SU-DHL-6 (cell line): Measurements from ENCODE around the gene EFS.
"Not testable (repeated sequence)": the region's sequence is repeated elsewhere in the genome, so short reads cannot be mapped to it uniquely, and the experiment has no call there.

Experiments used
- H2AFZ ChIP-seq: fragments of 200-600 bp; sonication (generic); 2 replicates; pipeline ENCODE4 v1.6.1; 2014; ENCODE audit warnings: low read depth, mild to moderate bottlenecking, moderate library complexity, mixed read lengths, antibody characterized with exemption, low read length; ENCODE audit not compliant: severe bottlenecking
- H3F3A ChIP-seq: fragments of 200-600 bp; shearing (Covaris generic); 2 replicates; pipeline ENCODE4 v1.6.0; 2016; ENCODE audit warnings: antibody characterized with exemption, mild to moderate bottlenecking; ENCODE audit not compliant: insufficient read depth
- H3K27ac ChIP-seq: fragments of 200-600 bp; sonication (generic); 2 replicates; pipeline ENCODE4 v1.5.1; 2016; ENCODE audit warnings: low read depth, mild to moderate bottlenecking, low read length, moderate library complexity, mixed read lengths
- H3K27me3 ChIP-seq: fragments of 200-600 bp; sonication (generic), shearing (Covaris generic); 2 replicates; pipeline ENCODE4 v1.6.0; 2014; ENCODE audit warnings: mild to moderate bottlenecking, low read length
- H3K36me3 ChIP-seq: fragments of 200-600 bp; sonication (generic); 2 replicates; pipeline ENCODE4 v1.6.1; 2014; ENCODE audit warnings: mild to moderate bottlenecking, low read length, mixed read lengths
- H3K4me2 ChIP-seq: fragments of 300-600, 200-600 bp; shearing (Covaris generic), sonication (generic); 2 replicates; pipeline ENCODE4 v1.6.0; 2014; ENCODE audit warnings: low read length, low read depth, mild to moderate bottlenecking; ENCODE audit not compliant: poor library complexity, severe bottlenecking
- H3K4me3 ChIP-seq: fragments of 200-600 bp; sonication (generic); 2 replicates; pipeline ENCODE4 v1.5.1; 2014; ENCODE audit warnings: antibody characterized with exemption, low read length, mild to moderate bottlenecking, mixed read lengths; ENCODE audit not compliant: insufficient read depth, poor library complexity, severe bottlenecking
- H3K79me2 ChIP-seq: fragments of 200-600 bp; sonication (generic); 2 replicates; pipeline ENCODE4 v1.6.1; 2014; ENCODE audit warnings: mild to moderate bottlenecking, low read length, moderate library complexity; ENCODE audit not compliant: insufficient read depth
- H3K9ac ChIP-seq: fragments of 200-600 bp; sonication (generic); 2 replicates; pipeline ENCODE4 v1.7.0; 2014; ENCODE audit warnings: mild to moderate bottlenecking, low read length
- H3K9me2 ChIP-seq: fragments of 200-600 bp; sonication (generic); replicated peaks from 2 replicates; pipeline ENCODE4 v1.6.1; 2014; ENCODE audit warnings: low read length; ENCODE audit not compliant: insufficient read depth
- H3K9me3 ChIP-seq: fragments of 200-600 bp; sonication (generic); 2 replicates; pipeline ENCODE4 v1.6.1; 2014; ENCODE audit warnings: low read length, mixed read lengths; ENCODE audit not compliant: insufficient read depth
- H4K20me1 ChIP-seq: fragments of 200-600 bp; sonication (generic); 2 replicates; pipeline ENCODE4 v1.6.1; 2014; ENCODE audit warnings: low read depth, mild to moderate bottlenecking, antibody characterized with exemption, low read length, moderate library complexity, mixed read lengths
- EZH2phosphoT487 ChIP-seq: fragments of 200-600 bp; sonication (generic), shearing (Covaris generic); conservative IDR thresholded peaks from 2 replicates; pipeline ENCODE4 v1.6.1; 2018; ENCODE audit warnings: mild to moderate bottlenecking, antibody characterized with exemption, low read length, moderate library complexity, mixed read lengths
- TF ChIP-seq, protein P1 (sequence below): fragments of 200-600 bp; sonication (generic); IDR thresholded peaks from one replicate; pipeline ENCODE4 v1.5.1; 2017; ENCODE audit warnings: antibody characterized with exemption, mild to moderate bottlenecking, low read length, moderate library complexity; ENCODE audit not compliant: insufficient read depth, poor library complexity, severe bottlenecking

The EFS gene

DNA sequence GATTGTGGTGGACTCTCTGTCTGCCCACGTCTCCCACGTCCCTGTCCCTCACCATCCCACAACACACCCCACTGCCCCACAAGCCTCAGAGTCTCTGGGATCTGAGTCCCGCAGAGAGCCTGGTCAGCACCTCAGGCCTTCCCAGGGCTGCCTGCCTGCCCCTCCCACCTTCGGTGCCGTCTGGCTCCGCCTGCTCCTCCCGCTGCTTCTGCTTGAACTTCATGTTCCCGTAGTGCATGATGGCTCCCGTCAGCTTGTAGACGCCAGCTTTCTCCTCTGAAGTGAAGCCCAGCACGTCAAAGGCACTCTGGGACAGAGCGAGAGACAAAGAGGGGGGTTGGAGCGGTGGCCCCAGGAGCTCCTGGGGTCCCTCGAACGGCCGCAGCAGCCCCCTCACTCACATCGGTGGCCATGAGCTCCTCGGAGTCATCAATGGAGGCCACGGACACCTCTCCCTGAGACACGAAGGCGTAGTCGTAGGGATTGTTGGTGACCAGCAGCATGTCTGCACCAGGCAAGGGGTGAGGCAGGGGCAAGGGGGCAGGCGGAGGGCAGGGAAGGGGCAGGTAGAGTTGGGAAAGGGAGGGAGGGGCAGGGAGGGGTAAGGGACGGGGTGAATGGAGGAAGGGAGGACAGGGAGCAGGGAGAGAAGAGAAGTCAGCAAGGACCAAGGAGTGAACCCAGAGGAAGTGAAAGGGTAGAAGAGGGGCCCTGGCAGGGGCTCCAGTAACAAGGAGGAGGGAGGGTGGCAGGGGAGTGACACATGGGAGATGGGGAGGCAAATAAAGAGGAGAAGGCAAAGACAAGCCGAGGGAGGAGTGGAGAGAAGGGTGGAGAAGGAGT lies 37.5 kb upstream of the EFS start:
- Histone ChIP-seq H3K9me3 (no peaks in the 10 kb centered on the region), H3K79me2 (no peaks in the 10 kb centered on the region), H3K4me3 (no peak overlapping the region), H3K9ac (no peak overlapping the region), H2AFZ (no peak overlapping the region), H3K4me2 (no peak overlapping the region), H3K27ac (no peak overlapping the region), H4K20me1 (no peaks in the 10 kb centered on the region), H3K36me3 (no peaks in the 10 kb centered on the region), H3F3A (no peaks in the 10 kb centered on the region), H3K27me3 (no peaks in the 10 kb centered on the region), H3K9me2 (no peaks in the 10 kb centered on the region)
- TF ChIP-seq EZH2phosphoT487 = no peak
- TF ChIP-seq, protein P1, sequence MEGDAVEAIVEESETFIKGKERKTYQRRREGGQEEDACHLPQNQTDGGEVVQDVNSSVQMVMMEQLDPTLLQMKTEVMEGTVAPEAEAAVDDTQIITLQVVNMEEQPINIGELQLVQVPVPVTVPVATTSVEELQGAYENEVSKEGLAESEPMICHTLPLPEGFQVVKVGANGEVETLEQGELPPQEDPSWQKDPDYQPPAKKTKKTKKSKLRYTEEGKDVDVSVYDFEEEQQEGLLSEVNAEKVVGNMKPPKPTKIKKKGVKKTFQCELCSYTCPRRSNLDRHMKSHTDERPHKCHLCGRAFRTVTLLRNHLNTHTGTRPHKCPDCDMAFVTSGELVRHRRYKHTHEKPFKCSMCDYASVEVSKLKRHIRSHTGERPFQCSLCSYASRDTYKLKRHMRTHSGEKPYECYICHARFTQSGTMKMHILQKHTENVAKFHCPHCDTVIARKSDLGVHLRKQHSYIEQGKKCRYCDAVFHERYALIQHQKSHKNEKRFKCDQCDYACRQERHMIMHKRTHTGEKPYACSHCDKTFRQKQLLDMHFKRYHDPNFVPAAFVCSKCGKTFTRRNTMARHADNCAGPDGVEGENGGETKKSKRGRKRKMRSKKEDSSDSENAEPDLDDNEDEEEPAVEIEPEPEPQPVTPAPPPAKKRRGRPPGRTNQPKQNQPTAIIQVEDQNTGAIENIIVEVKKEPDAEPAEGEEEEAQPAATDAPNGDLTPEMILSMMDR = no peak

DNA sequence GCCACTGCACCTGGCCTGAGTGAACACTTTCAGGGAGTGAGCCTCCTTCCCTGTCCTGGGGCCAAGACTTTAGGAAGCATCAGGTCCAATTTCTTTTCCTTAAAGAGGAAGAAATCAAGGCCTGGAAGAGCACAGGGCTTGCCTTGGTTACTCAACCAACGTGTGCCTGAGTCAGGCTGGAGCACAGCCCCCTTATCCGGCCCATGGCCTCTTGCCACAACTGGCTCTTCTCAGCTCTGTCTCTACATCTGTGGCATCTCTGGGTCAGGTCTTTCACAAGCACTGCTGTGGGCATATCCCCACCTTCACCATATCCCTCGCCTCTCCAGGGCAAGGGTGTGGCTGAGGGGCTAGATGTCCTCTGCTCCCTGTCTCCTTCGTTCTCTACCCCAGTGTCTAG lies 36.3 kb upstream of the EFS start:
- H3K36me3 ChIP-seq = no peaks in the 10 kb centered on the region
- H3K9me2 ChIP-seq = no peaks in the 10 kb centered on the region
- H3F3A ChIP-seq = no peaks in the 10 kb centered on the region
- H3K4me2 ChIP-seq = no peak overlapping the region
- no peaks in the 10 kb centered on the region for H3K79me2 ChIP-seq
- no peaks in the 10 kb centered on the region for H3K9me3 ChIP-seq
- no peak for TF ChIP-seq EZH2phosphoT487
- TF ChIP-seq, protein P1 = no peak
- H4K20me1 ChIP-seq = no peaks in the 10 kb centered on the region
- no peak overlapping the region for H3K4me3 ChIP-seq
- H3K9ac ChIP-seq = no peak overlapping the region
- H3K27me3 ChIP-seq = no peaks in the 10 kb centered on the region
- no peak overlapping the region for H2AFZ ChIP-seq
- H3K27ac ChIP-seq = no peak overlapping the region

DNA sequence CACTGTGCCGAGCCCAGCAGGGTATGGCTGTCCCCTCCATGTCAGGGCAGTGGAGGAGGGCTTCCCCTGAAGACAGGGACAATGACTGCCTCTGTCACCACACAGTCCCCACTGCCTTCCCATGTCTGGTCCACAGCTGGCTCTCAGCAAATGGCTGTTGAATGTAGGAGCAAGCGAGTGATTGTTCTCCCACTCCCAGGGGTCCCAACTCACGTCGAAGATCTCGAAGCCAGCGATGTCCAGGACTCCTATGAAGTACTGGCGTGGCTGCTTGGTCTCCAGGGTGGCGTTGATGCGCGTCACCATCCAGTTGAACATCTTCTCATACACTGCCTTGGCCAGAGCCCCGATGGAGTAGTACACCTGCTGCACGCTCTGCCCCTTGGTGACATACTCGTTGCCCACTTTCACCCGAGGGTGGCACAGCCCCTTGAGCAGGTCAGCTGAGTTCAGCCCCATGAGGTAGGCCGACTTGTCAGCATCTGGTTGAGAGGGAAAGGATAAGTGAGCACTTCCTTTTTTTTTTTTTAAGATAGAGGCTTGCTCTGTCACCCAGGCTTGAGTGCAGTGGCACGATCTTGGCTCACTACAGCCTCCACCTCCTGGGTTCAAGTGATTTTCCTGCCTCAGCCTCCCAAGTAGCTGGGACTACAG lies 35.7 kb upstream of the EFS start:
- not testable (repeated sequence) for H3K27me3 ChIP-seq, H3K27ac ChIP-seq, H4K20me1 ChIP-seq, H3K4me3 ChIP-seq, H3K9ac ChIP-seq, H3K79me2 ChIP-seq, H3K9me3 ChIP-seq, H3K9me2 ChIP-seq, H3K36me3 ChIP-seq, H3K4me2 ChIP-seq, H2AFZ ChIP-seq, H3F3A ChIP-seq

DNA sequence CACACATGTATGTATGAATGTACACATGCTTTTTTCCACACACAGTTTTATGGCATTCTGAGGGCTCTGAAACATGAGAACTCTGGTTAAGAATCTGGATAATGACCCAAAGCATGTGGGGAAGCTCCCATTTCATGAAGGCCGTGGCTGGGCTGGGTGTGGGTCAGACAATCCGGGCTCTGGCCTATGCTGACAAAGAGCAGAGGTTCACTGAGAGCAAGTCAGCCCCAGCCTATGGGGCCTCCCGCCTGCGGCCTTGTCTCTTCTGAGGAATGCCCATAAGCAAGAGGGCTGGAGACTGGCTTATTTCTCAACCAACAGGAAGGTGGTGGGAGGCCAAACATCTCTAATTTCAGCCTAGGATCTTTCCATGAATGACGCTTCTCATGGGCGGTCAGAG lies 34.6 kb upstream of the EFS start:
- no peak overlapping the region for H3K4me3 ChIP-seq
- no peak overlapping the region for H3K27ac ChIP-seq
- H3K9me3 ChIP-seq = no peaks in the 10 kb centered on the region
- no peaks in the 10 kb centered on the region for H4K20me1 ChIP-seq
- no peak overlapping the region for H3K4me2 ChIP-seq
- TF ChIP-seq, protein P1 = no peak
- TF ChIP-seq EZH2phosphoT487 = no peak
- no peak overlapping the region for H2AFZ ChIP-seq
- no peaks in the 10 kb centered on the region for H3K79me2 ChIP-seq
- H3K9me2 ChIP-seq = no peaks in the 10 kb centered on the region
- H3K9ac ChIP-seq = no peak overlapping the region
- no peaks in the 10 kb centered on the region for H3F3A ChIP-seq
- H3K27me3 ChIP-seq = no peaks in the 10 kb centered on the region
- no peaks in the 10 kb centered on the region for H3K36me3 ChIP-seq
